HFF-Myc (cell line): ENCODE data around the gene H19.

ENCODE experiments used
- DNase-seq: peaks from one replicate; pipeline ENCODE4 v3.0.0-alpha.2; 2011; ENCODE audit warnings: low read depth; ENCODE audit errors: extremely low read depth
- H3K4me3 ChIP-seq: replicated peaks from 2 replicates; pipeline ENCODE4 v1.5.1; 2011; ENCODE audit warnings: low read depth, mild to moderate bottlenecking, control low read depth, low read length
- TF ChIP-seq, protein P1 (sequence below): IDR thresholded peaks from 2 replicates; pipeline ENCODE4 v1.5.1; 2012; ENCODE audit warnings: mild to moderate bottlenecking, low read depth, low read length, control low read depth; ENCODE audit errors: missing control alignments

Gene H19

GRCh38 chr11:1997755-1998154, at the start of gene H19:
Gene H19 (minus strand): TSS chr11:1997842.
- TF ChIP-seq, protein P1, sequence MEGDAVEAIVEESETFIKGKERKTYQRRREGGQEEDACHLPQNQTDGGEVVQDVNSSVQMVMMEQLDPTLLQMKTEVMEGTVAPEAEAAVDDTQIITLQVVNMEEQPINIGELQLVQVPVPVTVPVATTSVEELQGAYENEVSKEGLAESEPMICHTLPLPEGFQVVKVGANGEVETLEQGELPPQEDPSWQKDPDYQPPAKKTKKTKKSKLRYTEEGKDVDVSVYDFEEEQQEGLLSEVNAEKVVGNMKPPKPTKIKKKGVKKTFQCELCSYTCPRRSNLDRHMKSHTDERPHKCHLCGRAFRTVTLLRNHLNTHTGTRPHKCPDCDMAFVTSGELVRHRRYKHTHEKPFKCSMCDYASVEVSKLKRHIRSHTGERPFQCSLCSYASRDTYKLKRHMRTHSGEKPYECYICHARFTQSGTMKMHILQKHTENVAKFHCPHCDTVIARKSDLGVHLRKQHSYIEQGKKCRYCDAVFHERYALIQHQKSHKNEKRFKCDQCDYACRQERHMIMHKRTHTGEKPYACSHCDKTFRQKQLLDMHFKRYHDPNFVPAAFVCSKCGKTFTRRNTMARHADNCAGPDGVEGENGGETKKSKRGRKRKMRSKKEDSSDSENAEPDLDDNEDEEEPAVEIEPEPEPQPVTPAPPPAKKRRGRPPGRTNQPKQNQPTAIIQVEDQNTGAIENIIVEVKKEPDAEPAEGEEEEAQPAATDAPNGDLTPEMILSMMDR = no peak
- H3K4me3 ChIP-seq = no peak within 1 kb of the TSS
- no peak for DNase-seq

DNA sequence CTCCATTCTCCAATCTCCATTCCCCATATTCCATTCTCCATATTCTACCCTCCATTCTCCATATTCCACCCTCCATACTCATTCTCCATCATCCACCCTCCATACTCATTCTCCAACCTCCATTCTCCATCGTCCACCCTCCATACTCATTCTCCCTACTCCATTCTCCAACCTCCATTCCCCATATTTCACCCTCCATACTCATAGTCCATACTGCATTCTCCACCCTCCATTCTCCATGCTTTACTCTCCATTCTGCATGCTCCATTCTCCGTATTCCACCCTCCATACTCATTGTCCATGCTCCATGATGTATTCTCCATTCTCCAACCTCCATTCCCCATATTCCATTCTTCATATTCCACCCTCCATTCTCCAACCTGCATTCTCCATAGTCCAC, 44.3 kb upstream of the H19 start:
- no peak overlapping the region for H3K4me3 ChIP-seq
- TF ChIP-seq, protein P1 = no peak
- DNase-seq = no peak

- DNase-seq = no peak
- TF ChIP-seq, protein P1 = no peak
- no peak overlapping the region for H3K4me3 ChIP-seq
These were observed 43.5 kb upstream of the H19 start for GRCh38 chr11:2041153-2041552.

- DNase-seq = no peak
- TF ChIP-seq, protein P1 = no peak
- H3K4me3 ChIP-seq = no peak overlapping the region
These were observed 41.6 kb upstream of the H19 start for GRCh38 chr11:2039198-2039759.

- no peak overlapping the region for H3K4me3 ChIP-seq
- DNase-seq = no peak
- TF ChIP-seq, protein P1 = no peak
These were observed 39.3 kb upstream of the H19 start for GRCh38 chr11:2036863-2037486.

- H3K4me3 ChIP-seq = no peak overlapping the region
- DNase-seq = no peak
- TF ChIP-seq, protein P1 = no peak
These were observed 37.7 kb upstream of the H19 start for GRCh38 chr11:2035382-2035781.

- TF ChIP-seq, protein P1 = no peak
- no peak for DNase-seq
- H3K4me3 ChIP-seq = no peak overlapping the region
These were observed 33.4 kb upstream of the H19 start for GRCh38 chr11:2031058-2031457.
